Hematopoietic multipotent progenitor cell treated with erythropoietin and hydrocortisone succinate and interleukin-3 and kit ligand, for 8 days (in vitro differentiated cells): ENCODE results near the gene NPIPB9.
"Not testable (repeated sequence)": the region's sequence is repeated elsewhere in the genome, so short reads cannot be mapped to it uniquely, and the experiment has no call there.

Experiments used
- DNase-seq: peaks from one replicate; pipeline ENCODE4 v3.0.0-alpha.2; 2015

Gene NPIPB9

DNA sequence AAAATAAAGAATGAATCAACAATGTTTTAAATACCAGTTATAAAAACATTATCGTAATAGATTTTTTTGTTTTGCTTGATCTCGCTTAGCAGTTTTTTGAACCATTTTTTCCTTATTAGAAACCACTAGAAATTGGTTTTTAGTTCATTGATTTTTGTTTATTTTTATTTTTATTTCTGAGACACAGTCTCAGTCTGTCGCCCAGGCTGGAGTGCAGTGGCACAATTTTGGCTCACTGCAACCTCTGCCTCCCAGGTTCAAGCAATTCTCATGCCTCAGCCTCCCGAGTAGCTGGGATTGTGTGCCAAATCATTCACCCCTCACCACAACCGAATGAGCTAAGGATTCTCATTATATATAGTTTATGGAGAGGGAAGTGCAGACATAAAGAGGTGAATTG lies at the start of gene NPIPB9:
NPIPB9 (plus strand) TSS at position 301 of the 400 bp plus-strand sequence.
- DNase-seq = not testable (repeated sequence)

DNA sequence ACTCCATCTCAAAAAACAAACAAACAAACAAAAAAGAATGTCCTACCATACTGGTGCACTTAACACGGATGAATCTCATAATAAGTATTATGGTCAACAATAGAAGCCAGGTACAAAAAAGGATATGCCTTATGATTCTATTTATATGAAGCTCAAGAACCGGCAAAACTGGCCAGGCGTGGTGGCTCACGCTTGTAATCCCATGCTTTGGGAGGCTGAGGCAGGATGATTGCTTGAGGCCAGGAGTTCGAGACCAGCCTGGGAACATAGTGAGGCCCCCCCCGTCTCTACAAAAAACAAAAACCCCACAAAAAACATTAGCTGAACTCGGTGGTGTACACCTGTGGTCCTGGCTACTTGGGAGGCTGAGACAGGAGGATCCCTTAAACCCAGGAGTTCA lies 47.3 kb upstream of the NPIPB9 start:
- not testable (repeated sequence) for DNase-seq

DNA sequence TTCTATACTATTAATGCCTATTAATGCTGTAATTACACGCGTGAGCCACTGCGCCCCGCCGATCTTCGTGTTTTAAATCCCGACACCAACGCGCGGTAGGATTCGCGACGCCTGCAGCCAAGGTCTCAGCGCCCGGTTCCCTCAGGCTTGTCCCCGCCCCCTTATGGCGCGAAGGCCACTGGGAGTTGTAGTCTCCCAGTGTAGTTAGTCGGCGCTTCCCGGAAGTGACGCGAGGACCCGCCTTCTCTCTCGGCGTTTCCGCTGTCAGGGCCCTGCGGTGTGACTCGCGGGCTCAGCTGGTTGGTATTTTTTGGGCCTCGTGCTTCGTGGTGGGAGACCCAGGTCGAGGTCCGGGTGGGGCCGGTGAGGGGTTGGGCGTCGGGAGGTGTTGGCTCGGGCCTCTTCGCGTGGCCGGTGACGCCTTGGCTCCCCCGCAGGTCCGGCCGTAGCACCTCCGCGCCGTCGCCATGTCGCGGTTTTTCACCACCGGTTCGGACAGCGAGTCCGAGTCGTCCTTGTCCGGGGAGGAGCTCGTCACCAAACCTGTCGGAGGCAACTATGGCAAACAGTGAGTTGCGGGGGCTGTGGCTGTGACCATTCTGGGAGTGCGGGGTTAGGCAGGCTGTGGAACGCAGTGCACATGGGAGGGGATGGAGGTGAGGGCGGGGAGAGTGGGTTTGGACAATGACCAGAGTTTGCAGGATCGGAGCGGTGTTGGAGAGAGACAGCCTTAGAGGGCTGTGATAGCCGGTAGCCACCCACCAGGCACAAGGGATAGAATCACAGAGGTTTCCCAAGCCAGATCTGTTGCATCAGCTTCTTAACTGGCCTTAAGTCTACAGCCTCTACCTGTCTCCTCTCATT lies 40.1 kb upstream of the NPIPB9 start, which contains the start of gene EIF3C:
EIF3C (plus strand) TSS at position 245 of the 864 bp plus-strand sequence; CDS start at position 468, 223 bp downstream.
- DNase-seq = not testable (repeated sequence)

DNA sequence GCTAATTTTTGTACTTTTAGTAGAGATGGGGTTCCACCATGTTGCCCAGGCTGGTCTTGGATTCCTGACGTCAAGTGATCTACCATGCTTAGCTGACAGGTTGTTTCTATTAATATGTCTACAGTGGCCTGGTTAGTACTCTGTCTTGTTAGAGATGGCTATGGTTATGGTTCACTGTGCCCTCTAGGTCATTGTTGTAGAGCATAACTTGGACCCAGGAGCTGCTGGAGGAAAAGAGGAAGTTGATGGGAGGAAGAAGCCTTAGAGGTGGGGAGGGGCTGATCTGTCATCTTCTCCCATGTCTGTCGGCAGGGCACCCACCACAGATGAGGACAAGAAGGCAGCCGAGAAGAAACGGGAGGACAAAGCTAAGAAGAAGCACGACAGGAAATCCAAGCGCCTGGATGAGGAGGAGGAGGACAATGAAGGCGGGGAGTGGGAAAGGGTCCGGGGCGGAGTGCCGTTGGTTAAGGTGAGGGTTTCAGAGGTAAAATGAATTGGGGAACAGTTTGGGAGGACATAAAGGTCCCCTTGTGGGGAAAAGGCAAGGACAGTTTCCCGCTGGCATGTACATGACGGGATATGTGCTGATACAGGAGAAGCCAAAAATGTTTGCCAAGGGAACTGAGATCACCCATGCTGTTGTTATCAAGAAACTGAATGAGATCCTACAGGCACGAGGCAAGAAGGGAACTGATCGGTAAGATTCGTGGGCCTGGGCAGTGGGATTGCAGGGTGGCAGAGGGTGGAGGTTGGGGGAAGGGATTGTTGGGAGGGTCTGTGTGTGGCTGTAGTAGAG lies 28.5 kb upstream of the NPIPB9 start:
- not testable (repeated sequence) for DNase-seq

DNA sequence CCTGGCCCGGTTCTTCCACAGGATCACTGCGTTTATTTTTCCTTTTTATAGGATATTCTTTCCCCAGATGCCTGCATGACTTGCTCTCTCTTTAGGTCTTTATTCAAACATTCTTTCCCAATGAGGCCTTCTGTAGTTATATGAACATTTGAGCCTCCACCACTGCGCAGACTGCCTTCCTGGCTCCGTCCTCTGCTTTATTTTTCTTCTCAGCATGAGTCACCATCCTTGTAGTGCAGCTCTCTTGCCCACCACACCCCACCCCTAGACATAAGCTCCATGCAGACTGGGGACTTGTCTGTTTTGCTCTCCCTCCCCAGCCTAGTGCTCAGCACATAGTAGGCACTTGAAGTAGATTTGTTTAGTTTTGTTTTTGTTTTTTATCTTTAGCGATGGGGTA lies 20.3 kb upstream of the NPIPB9 start:
- not testable (repeated sequence) for DNase-seq

DNA sequence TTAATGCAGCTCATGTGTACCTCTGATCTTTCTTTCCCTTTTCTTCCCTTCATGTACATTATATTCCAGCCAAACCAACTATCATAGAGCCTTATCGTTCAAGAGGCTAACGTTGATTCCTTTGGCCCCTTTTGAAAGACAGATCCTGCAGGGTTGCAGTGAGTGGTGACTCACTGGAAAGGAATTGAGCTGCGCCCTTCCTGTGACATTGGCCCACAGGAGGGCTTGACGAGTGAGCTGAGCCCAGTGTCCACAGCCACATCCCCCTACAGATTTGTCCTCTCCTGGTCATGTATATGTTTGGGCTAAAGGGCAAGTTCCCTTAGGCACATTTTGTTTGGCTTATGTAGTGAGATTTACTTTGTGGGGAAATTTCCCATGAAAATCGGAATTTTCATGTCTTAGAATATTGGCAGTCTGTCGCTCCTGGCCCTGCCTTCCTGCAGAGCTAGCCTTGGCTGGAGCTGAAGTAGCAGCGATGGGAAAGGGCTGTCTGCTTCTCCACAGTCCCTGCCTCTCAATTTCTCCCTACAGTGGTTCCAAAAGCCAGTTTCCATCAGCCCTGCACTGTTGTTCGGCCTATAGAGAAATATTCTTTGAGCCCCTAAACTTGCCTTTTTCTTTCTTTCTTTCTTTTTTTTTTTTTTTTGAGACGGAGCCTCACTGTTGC lies 19.0 kb upstream of the NPIPB9 start:
- DNase-seq = not testable (repeated sequence)

DNA sequence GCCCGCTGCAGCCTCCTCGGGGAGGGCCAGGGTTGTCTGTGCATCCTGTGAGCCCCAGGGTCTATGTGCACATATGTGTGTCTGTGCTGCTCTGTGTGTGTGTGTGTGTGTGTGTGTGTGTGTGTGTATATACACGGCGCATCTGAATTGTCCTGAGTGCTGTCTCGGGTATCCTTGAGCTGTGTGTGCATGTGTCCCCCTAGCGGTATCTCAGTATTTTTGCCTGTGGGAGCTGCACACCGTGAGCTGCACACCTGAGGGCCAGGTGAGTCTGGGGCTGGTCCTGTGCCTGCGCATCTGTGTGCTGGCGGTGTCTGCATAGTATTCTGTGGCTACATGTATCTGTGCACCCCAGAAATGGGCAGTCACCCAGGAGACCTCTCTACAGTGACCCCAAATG lies 11.8 kb upstream of the NPIPB9 start:
- not testable (repeated sequence) for DNase-seq

DNA sequence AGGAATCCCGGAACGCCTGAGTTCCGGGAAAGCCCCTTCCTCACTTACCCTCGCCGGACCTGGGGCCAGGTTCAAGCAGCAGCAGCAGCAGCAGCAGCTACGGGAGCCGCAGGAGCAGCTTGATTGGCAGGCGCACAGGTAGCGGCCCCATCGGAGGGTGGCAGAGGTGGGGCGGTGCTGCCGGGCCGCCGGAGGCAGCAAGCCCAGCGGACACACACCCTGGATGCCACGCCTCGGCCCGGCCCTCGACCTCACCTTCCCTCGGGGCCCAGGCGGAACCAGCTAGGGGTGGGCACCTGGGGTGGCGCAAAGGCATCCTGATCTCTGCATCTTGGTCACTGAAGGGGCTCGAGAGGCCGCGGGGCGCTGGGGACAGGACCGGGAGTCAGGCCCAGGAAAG lies 11.0 kb upstream of the NPIPB9 start:
- not testable (repeated sequence) for DNase-seq

DNA sequence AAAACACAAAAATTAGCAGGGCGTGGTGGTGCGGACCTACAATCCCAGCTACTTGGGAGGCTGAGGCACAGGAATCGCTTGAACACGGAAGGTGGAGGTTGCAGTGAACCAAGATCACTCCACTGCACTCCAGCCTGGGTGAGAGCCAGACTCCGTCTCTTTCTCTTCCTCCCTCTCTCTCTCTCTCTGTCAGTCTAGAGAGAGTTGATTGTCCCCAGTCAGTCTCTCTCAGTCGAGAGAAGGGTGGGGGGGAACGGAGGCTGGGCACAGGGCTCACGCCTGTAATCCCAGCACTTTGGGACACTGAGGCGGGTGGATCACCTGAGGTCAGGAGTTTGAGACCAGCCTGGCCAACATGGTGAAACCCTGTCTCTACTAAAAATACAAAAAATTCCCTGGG lies 10.3 kb upstream of the NPIPB9 start:
- DNase-seq = peak; percentile 0

DNA sequence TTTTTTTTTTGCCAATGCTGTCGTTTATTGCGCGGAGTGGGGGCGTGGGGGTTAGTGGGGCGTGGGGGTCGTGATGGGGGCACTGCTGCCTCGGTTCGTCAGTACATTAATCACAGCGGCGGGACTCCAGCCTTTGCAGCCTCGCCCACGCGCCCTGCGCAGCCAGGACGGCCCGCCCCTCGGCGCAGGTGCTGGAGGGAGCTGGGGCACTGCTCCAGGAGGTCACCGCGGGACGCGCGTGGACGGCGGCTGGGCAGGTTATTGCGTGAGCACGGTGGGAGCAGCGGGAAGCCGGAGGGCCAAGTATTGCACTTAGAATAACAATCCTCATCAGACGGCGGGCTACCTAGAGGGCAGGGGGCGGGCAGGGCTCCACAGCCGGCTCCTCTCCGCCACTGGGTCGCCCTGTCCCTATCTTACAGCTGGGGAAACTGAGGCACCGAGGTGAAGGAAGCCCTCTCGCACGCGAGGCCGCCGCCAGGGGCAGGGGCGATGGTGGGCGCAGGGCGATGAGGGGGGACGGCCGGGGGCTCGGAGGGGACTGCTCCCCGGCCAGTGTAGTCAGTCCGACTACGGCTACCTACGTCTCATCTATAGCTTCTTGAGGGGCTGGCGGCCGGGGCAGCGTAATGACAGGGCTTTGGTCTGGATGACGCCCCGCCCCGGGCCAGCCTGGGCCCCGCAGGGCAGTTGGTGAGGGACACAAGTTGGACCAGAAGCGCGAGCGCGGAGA lies 4.8 kb upstream of the NPIPB9 start:
- not testable (repeated sequence) for DNase-seq

DNA sequence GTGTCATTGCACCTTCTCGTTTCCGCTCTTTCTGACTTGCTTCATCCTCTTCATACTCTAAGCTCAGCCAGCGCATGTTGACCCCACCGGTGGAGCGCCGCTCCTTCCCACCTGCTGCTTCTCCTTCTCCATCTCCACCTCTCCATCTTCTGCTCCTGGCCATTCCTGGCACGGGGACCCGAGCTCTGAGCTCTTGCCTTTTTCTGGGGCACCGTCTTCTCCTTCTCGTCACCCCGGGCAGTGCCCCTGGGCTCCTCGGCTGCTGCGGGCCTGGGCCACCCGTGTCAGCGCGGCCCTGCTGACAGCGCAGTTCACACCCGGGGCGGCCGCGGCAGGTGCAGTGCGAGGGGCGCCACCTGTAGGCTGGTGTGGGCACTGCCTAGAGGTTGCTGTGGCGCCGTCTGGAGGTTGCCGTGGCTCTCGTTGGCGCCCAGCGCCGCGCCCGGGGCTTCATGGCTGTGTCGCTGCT lies 1.6 kb upstream of the NPIPB9 start:
- not testable (repeated sequence) for DNase-seq

DNA sequence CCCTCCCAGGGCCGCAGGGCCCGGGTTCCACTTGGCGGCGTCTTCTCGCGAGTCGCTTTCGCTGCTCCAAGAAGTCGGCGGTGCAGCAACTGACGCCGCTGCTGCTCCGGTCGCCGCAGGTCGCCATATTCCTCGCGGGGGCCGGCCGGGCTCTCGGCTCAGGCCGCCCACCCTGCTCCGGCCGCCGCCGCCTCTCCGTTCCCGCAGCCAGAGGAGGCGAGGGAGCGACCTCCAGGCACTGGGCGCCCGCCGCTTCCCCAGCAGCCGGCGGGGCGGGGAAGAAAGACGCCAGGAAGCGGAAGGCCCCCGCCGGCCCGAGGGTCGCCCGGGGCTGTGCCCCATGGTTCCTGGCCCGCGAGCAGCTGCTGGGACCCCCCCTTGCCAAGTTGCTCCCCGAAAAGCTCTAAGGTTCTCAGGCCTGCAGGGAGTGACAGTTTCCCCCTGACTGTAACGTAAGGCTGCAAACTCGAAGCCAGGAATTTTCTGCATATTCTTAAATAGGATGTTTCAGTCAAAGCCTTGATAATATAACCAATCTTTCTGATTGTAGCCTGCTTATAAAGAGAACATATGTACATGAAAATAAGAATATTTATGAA lies 1.0 kb upstream of the NPIPB9 start:
- DNase-seq = not testable (repeated sequence)

DNA sequence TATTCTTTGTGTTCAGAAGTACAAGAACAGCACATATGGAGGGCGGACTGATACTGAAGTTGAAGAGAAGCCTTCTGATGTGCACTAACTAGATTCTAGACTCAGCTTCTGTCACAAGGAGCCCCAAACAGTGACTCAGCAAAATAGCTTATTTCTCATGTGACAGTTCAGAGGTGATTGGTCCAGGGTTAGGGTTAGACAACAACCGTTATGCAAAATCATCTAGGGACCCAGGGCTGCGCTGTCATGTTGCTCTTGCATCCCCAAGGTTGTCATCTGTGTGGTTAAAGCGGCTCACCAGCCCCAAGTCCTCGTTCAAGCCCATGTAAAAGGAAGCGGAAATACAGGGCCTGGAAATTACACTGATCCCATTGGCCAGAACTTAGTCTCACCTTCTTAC lies 30.1 kb downstream of the NPIPB9 start:
- DNase-seq = not testable (repeated sequence)

DNA sequence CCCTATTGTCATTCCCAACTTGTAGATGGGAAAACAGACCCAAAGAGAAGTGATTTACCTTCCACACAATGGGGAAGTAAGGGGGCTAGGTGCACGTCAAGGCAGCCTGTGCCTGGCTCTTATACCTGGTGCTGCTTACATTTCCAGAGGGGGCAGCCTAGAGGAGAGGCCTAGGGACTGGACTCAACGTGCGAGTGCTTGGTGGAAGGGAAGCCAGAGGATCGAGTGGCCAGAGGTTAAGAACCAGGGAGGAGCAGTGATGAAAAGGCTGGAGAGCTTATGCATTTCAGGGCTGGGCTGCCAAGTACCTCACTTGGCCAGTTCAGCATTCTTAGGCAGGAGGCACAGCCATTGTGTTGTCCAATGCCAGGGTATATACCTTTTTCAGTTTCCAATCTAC lies 30.8 kb downstream of the NPIPB9 start:
- not testable (repeated sequence) for DNase-seq

DNA sequence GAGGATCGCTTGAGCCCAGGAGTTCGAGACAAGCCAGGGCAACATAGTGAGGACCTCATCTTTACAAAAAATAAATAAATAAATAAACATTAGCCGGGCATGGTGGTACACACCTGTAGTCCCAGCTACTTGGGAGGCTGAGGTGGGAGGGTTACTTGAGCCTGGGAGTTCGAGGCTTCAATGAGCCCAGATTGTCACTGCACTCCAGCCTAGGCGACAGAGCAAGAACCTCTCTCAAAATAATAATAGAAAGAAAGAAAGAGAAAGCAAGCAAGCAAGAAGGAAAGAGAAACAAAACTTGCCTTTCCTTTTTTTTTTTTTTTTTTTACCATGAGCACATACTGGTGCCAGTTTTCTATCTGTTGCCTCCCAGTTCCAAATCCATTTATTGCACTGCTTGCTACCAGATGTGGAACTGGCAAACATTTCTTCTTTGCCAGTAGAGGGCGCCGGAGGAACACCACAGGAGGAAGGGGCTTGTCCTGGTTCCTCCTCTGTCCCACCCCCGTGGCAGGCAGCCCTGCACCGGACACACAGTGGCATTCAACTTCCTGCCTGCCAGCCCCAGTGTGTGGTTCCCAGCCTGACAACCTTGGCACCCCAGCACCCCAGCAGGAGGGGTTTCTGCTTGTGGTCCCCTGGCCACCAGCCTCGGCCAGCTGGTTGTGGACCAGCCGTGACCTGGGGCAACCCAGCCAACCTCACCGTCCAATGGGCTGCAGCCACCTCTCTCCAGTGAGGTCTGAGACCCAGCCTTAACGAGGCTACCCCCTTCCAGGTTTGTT lies 50.8 kb downstream of the NPIPB9 start:
- peak; percentile 84 for DNase-seq

DNA sequence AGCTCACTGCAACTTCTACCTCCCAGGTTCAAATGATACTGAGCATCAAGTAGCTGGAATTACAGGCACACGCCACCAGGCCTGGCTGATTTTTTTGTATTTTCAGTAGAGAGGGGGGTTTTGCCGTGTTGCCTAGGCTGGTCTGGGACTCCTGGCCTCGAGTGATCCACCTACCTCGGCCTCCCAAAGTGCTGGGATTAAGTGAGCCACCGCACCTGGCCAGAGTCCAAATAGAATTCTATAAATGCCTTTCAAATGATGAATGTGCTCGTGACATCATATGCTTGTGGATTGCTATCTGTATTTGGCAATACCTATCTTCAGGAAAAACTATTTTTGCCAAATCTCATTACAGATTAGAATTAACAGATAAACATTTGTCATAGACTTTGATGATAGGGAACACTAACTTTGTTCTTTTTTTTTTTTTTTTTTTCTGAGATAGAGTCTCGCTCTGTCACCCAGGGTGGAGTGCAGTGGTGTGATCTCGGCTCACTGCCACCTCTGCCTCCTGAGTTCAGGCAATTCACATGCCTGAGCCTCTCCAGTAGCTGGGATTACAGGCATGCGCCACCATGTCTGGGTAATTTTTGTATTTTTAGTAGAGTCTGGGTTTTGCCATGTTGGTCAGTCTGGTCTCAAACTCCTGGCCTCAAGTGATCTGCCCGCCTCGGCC lies 56.0 kb downstream of the NPIPB9 start:
- DNase-seq = not testable (repeated sequence)

DNA sequence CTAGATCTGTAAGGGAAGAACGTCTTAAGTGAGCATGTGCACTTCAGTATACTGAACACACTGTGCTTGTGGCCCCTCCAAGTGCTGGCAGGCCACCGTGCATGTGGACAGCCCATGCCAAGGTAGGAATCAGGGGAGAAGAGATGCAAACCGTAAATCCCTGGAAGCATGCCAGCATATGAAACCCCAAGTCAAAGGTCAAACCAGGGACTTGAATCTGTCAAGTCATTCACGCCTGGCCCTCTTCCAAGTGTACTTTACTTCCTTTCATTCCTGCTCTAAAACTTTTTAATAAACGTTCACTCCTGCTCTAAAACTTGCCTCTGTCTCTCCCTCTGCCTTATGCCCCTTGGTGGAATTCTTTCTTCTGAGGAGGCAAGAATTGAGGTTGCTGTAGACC lies 68.4 kb downstream of the NPIPB9 start:
- peak; percentile 80 for DNase-seq

DNA sequence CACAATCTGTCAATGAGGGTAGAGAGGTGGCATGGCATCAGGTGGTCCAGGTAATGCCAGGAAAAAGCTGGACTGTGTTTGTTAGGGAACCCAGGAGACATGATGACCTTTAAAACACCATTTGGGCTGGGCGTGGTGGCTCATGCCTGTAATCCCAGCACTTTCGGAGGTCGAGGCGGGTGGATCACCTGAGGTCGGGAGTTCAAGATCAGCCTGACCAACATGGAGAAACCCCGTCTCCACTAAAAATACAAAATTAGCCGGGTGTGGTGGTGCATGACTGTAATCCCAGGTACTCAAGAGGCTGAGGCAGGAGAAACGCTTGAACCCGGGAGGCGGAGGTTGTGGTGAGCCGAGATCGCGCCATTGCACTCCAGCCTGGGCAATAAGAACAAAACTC lies 69.0 kb downstream of the NPIPB9 start:
- DNase-seq = not testable (repeated sequence)

DNA sequence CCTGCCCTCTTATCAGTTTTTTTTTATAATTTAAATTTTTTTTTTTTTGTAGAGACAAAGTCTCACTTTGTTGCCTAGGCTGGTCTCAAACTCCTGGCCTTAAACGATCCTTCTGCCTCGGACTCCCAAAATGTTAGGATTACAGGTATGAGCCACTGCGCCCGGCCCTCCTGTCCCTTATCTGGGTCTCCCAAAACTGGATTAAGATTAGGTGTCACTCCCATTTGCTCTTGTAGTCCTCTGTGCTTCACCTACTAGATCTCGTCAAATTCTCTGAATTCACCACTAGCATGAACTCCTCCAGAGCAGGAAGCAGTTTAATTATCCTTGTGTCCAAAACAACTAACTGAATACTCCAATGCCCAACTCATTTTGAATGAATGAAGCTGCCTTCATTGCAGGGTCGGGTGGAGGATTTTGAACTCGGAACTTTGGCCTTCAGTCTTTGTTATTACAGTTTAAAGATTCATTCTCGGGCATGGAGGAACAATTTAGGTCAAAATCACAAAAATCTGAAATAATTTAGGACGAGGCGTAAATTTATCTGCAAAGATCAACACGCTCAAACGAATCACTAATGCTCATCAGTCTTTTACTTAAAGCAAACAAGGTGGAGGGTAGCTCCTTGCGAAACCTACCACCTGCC lies 70.4 kb downstream of the NPIPB9 start:
- peak; percentile 37 for DNase-seq
